ENCODE measurements around the gene BAZ1B. TPM values are rescaled to one million over a fixed set of nuclear protein-coding genes. Genes with fewer than 3 reads are reported as not detected.

BAZ1B gene
- total and polyA plus RNA-seq, 2 of the 4 experiments (the other 2 are of a cell fraction): 20.2 to 45.0 TPM

DNA sequence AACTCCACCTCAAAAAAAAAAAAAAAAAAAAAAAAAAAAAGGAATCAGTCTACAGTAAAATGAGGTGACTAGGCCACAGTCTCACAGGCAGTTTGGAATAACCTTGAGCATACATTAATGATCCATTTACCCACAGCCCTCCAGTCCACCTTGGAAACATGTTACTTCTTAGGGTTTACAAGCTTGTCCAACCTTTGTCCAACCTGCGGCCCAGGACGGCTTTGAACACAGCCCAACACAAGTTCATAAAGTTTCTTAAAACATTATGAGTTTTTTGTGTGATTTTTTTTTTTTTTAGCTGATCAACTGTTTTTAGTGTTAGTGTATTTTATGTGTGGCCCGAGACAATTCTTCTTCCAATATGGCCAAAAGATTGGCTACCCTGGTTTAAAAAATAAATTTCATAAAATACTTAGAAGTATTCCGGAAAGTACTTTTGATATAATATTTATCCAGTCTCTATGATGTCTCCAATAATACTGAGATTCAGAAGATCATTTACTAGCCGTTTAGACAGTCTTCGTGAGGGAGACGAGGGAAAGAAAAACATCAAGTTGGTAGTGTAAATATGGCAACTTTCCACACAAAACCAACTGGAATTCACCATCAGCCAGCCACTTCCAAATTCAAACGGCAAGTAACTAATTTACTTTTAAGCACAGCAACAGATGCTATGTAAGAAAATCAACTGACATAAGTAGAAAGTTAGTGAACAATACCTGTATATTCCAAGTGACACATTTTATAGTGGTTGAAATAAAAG, 9.9 kb downstream of the BAZ1B start:
- Histone ChIP-seq H3K23ac (ENCODE audit: low read depth, low read length) (0 out of 2 replicates have a peak overlapping the region, but pooled peaks have one; percentile 70), H3K56ac (ENCODE audit: extremely low read depth, insufficient read depth, low read length) (no peak overlapping the region), H2BK5ac (ENCODE audit: low read depth, low read length, poor library complexity, severe bottlenecking) (peak overlapping the region; percentile 54), H3K27ac (ENCODE audit: insufficient read depth, low read length) (peak overlapping the region; percentile 23; the same call in 1 of the 2 replicates), H3K36me3 (ENCODE audit: control insufficient read depth, insufficient read depth, low read length) (peaks cover 56% of the 10 kb centered on the region), H4K5ac (ENCODE audit: low read depth, low read length) (no peak overlapping the region; the same call in 1 of the 2 replicates), H4K20me1 (ENCODE audit: insufficient read depth, low read length) (peaks cover 56% of the 10 kb centered on the region), H2AFZ (replicated peaks; ENCODE audit: low read length, poor library complexity) (no peak overlapping the region), H3K27me3 (ENCODE audit: control insufficient read depth, insufficient read depth, low read length) (no peaks in the 10 kb centered on the region), H2BK20ac (ENCODE audit: low read depth, low read length) (no peak overlapping the region), H3K14ac (replicated peaks; ENCODE audit: low read depth, low read length) (no peak overlapping the region), H3K9me3 (ENCODE audit: control insufficient read depth, insufficient read depth, low read length) (no peaks in the 10 kb centered on the region), H3K4ac (ENCODE audit: low read depth, low read length) (no peak overlapping the region), H4K91ac (ENCODE audit: insufficient read depth, low read depth, low read length) (no peak overlapping the region), H3K9ac (ENCODE audit: low read depth, low read length) (no peak overlapping the region), H3K4me3 (ENCODE audit: insufficient read depth, low read depth, low read length) (no peak overlapping the region), H3K4me2 (ENCODE audit: low read depth, low read length) (no peak overlapping the region; the same call in 1 of the 2 replicates), H2BK120ac (ENCODE audit: low read depth, low read length) (no peak overlapping the region), H3K79me1 (ENCODE audit: low read depth in 1 of 2, low read length in 2 of 2) (peaks cover 13 to 58% of the 10 kb centered on the region in 2 experiments), H2AK5ac (ENCODE audit: low read depth, low read length) (no peak overlapping the region), H3K18ac (ENCODE audit: low read depth, low read length) (no peak overlapping the region), H3K4me1 (ENCODE audit: control insufficient read depth, insufficient read depth, low read length) (no peaks in the 10 kb centered on the region), H2AK9ac (replicated peaks; ENCODE audit: low read depth, low read length, poor library complexity) (no peak overlapping the region), H4K8ac (ENCODE audit: low read depth in 2 of 2, low read length in 2 of 2) (peak overlapping the region in 1 of 2 experiments; percentile 52; a peak in 1 of 4 replicates), H3K9me1 (ENCODE audit: insufficient read depth, low read length) (no peaks in the 10 kb centered on the region), H2BK15ac (ENCODE audit: low read depth, low read length) (no peak overlapping the region)
- peak; percentile 27; the same call in 1 of the 2 replicates for ATAC-seq (ENCODE audit: low read depth)
- in situ Hi-C loops (cut with MboI; ENCODE audit: low sequenced_read_pairs): no loop called here
- no CpG with 5 or more reads among the region's 8 CpGs for WGBS, 2 experiments (ENCODE audit: extremely low coverage in 2 of 2, insufficient read length in 1 of 2)
- intact Hi-C loops (cut with micrococcal nuclease): no loop called here
- dilution Hi-C loops (cut with HindIII; ENCODE audit: low sequenced_read_pairs, unreplicated experiment): no loop called here
- no TSS peak for BruUV-seq (replicated peaks)
- CTCF ChIA-PET: interaction anchor here (0.6 kb wide), 2 partner anchors 222 to 487 kb away, joined by 3 to 6 read pairs; no protein-coding TSS in a partner anchor
- DNase-seq: peak; percentile 16
- TF ChIP-seq, protein P1, sequence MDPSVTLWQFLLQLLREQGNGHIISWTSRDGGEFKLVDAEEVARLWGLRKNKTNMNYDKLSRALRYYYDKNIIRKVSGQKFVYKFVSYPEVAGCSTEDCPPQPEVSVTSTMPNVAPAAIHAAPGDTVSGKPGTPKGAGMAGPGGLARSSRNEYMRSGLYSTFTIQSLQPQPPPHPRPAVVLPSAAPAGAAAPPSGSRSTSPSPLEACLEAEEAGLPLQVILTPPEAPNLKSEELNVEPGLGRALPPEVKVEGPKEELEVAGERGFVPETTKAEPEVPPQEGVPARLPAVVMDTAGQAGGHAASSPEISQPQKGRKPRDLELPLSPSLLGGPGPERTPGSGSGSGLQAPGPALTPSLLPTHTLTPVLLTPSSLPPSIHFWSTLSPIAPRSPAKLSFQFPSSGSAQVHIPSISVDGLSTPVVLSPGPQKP (IDR thresholded peaks at IDR 0.05; ENCODE audit: borderline replicate concordance, low read depth, low read length): no peak
- TF ChIP-seq MXI1 (IDR thresholded peaks at IDR 0.05; ENCODE audit: borderline replicate concordance, low read depth, low read length) (no peak), POLR2A (IDR thresholded peaks at IDR 0.05; ENCODE audit: low read depth, low read length) (no peak), CHD1 (IDR thresholded peaks at IDR 0.05; ENCODE audit: low read depth, low read length) (no peak), MAZ (IDR thresholded peaks at IDR 0.05; ENCODE audit: borderline replicate concordance, low read depth, low read length) (no peak), CEBPB (IDR thresholded peaks at IDR 0.05; ENCODE audit: low read depth, low read length) (no peak)
- POLR2A ChIA-PET (ENCODE audit: unreplicated experiment): no interaction called here
